Muscle layer of colon (tissue), 2 donors: ENCODE results near the gene ZNF195.
"Not testable (repeated sequence)": the region's sequence is repeated elsewhere in the genome, so short reads cannot be mapped to it uniquely, and the experiment has no call there.

Source experiments
- H3K27ac ChIP-seq: one replicate; pipeline ENCODE4 v1.7.0; 2013; ENCODE audit warnings: low read depth, mild to moderate bottlenecking, low read length, moderate library complexity
- H3K27me3 ChIP-seq, 2 donors: one replicate each; pipeline ENCODE4 v1.7.0; 2013; ENCODE audit warnings: low read length in 2 of 2, mild to moderate bottlenecking in 2 of 2; ENCODE audit not compliant: insufficient read depth in 2 of 2, control insufficient read depth in 1 of 2
- H3K36me3 ChIP-seq: one replicate; pipeline ENCODE4 v1.7.0; 2013; ENCODE audit warnings: mild to moderate bottlenecking, low read length; ENCODE audit not compliant: insufficient read depth
- H3K4me1 ChIP-seq: one replicate; pipeline ENCODE4 v1.7.0; 2013; ENCODE audit warnings: mild to moderate bottlenecking, low read length; ENCODE audit not compliant: insufficient read depth
- H3K4me3 ChIP-seq, 2 donors: one replicate each; pipeline ENCODE4 v1.7.0; 2013; ENCODE audit warnings: low read length in 2 of 2, low read depth in 1 of 2, mild to moderate bottlenecking in 1 of 2, moderate library complexity in 1 of 2
- H3K9ac ChIP-seq: one replicate; pipeline ENCODE4 v1.7.0; 2013; ENCODE audit warnings: low read length
- H3K9me3 ChIP-seq: one replicate; pipeline ENCODE4 v1.7.0; 2013; ENCODE audit warnings: mild to moderate bottlenecking, low read length
- donor health status: abdominal sarcoma.
- donor health status: Adenocarcinoma of cecum.

The ZNF195 gene

GRCh38 chr11:3415301-3415700, 36.4 kb upstream of the ZNF195 start:
- H3K9ac ChIP-seq, H3K9me3 ChIP-seq, H3K36me3 ChIP-seq, H3K4me3 ChIP-seq, H3K27me3 ChIP-seq, H3K4me1 ChIP-seq, H3K27ac ChIP-seq: not testable (repeated sequence)

DNA sequence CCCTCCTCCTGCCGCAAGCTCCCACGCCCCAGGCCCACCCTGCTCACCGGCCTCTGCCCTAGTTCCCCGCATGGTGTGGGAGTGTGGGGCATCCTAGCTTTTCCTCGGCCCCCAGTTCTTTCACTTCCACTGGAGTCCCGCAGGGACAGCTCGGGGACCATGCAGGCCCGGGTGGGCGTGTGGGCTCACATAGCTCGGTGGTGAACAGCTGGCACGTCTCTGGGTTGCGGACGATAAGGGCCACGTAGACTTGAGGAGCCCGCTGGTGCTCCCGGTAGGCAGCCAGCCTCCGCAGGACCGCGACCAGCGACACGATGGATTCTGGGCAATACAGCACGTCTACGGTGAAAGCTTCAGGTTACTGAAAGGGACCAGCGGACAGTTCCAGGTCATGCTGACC, 34.7 kb upstream of the ZNF195 start:
- not testable (repeated sequence) for H3K9ac ChIP-seq, H3K27me3 ChIP-seq, H3K4me1 ChIP-seq, H3K36me3 ChIP-seq, H3K27ac ChIP-seq, H3K9me3 ChIP-seq, H3K4me3 ChIP-seq

- H3K27me3 ChIP-seq = no peaks in the 10 kb centered on the region
- no peak overlapping the region for H3K4me3 ChIP-seq
- no peaks in the 10 kb centered on the region for H3K9me3 ChIP-seq
- no peak overlapping the region for H3K9ac ChIP-seq
- no peaks in the 10 kb centered on the region for H3K4me1 ChIP-seq
- no peak overlapping the region for H3K27ac ChIP-seq
- H3K36me3 ChIP-seq = no peaks in the 10 kb centered on the region
Observed at GRCh38 chr11:3412837-3413236, 33.9 kb upstream of the ZNF195 start.

DNA sequence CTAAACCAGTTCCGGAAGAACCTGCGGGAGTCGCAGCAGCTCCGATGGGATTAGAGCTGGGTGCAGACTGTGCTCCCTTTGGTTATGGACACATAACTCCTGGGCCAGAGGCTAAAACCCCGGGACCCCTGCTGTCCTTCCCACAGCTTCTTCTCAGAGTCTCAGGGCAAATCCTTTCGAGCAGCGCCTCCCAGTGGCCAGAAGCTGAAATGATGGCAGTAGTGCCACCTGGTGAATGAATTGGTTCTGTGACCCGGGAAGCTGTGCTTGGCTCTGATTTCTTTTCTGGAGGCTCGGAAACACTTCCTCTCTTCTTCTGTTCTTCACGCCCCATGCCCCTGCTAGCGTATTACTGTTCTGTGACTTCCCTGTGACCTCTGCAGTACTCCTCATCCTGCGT, 29.8 kb upstream of the ZNF195 start:
- H3K27me3 ChIP-seq, H3K9ac ChIP-seq, H3K4me1 ChIP-seq, H3K9me3 ChIP-seq, H3K36me3 ChIP-seq, H3K4me3 ChIP-seq, H3K27ac ChIP-seq: not testable (repeated sequence)

- H3K9ac ChIP-seq, H3K4me1 ChIP-seq, H3K36me3 ChIP-seq, H3K27ac ChIP-seq, H3K4me3 ChIP-seq, H3K27me3 ChIP-seq, H3K9me3 ChIP-seq: not testable (repeated sequence)
Observed at GRCh38 chr11:3408058-3408605, 29.2 kb upstream of the ZNF195 start.

- not testable (repeated sequence) for H3K9ac ChIP-seq, H3K4me1 ChIP-seq, H3K4me3 ChIP-seq, H3K27me3 ChIP-seq, H3K9me3 ChIP-seq, H3K36me3 ChIP-seq, H3K27ac ChIP-seq
Observed at GRCh38 chr11:3406937-3407336, 28.0 kb upstream of the ZNF195 start.

DNA sequence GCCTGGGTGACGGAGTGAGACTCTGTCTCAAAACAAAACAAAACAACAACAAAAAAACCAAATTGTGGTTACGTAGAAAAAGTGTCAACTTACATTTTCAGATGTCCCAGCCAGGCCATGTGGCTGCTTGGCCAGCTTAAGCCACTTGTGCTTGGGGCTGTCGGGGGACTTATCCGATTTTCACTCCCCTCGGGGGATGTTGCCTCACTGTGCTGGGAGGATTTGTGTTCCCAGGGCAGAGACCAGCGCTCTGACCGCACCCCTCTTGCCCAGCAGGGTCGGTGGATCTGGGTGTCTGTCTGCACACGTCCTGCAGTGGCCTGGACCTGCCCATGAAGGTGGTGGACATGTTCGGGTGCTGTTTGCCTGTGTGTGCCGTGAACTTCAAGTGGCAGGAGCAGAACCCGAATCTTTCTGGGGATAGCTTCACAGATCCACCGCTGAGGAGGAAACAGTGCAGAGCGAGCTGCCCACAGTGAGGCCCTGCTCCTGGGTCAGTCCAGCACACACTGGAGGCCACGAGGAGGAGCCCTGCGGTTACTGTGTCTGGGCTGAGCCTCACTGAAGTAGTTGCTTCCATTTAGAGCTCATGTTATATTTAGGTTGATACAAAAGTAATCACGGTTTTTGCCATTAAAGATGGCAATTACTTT, 27.4 kb upstream of the ZNF195 start:
- not testable (repeated sequence) for H3K36me3 ChIP-seq

DNA sequence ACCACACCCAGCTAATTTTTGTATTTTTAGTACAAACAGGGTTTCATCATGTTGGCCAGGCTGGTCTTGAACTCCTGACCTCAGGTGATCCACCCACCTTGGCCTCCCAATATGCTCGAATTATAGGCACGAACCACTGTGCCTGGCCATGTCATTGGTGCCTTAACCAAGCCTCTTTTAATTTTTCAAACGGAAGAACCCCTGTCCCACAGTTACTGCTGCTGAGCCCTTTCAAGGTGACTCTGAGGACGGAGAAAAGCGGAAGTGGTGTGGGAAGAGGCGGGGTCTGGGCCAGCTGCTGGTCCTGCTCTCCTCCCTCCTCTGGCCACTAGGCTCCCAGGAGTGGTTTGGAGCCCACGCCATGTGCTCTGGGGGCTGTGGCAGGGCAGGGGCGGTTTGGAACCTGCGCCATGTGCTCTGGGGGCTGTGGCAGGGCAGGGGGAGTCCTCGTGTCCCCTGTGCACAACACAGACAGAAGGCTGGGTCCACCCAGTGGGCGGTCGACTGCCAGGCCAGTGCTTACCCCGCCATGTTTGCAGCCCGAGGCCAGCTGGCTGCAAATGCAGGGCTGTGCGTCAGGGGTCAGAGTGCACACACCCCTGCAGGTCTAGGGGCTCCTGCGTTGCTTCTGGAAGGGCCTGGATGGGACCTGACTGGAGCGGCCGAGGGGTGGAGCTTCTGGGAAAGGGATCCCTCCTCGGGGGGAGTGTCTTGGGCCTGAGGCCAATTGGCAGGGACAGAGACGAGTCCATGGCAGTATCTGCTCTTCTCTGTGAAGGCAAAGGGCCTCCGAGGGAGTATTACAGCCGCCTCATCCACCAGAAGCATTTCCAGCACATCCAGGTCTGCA, 25.4 kb upstream of the ZNF195 start:
- not testable (repeated sequence) for H3K27me3 ChIP-seq, H3K9ac ChIP-seq, H3K4me3 ChIP-seq, H3K27ac ChIP-seq, H3K36me3 ChIP-seq, H3K4me1 ChIP-seq, H3K9me3 ChIP-seq

More for the DNA sequence above, 27.4 kb upstream of the ZNF195 start:
- H3K9me3 ChIP-seq, H3K4me1 ChIP-seq, H3K9ac ChIP-seq, H3K27me3 ChIP-seq, H3K27ac ChIP-seq, H3K4me3 ChIP-seq: not testable (repeated sequence)

DNA sequence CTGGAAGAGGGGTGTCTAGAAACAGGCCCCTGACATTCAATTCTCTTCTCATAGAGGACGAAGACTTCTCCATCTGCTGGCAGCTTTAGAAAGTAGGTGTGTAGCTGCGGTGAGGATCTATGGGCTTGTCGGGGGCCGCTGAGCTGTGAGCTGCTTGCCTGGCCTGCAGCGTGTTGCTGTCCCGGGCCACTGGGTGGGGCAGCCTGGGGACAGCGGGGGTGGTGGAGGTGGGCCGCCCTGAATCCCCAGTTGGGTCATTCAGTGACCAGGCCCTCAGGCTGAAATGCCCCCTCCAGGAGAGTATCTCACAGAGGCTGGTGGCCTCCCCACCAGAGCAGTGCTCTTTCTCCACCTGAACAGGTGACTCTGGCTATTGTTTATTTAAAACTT, 23.9 kb upstream of the ZNF195 start:
- not testable (repeated sequence) for H3K9ac ChIP-seq, H3K9me3 ChIP-seq, H3K27ac ChIP-seq, H3K4me1 ChIP-seq, H3K27me3 ChIP-seq, H3K4me3 ChIP-seq, H3K36me3 ChIP-seq

GRCh38 chr11:3402181-3402860, 23.4 kb upstream of the ZNF195 start:
- not testable (repeated sequence) for H3K9me3 ChIP-seq, H3K9ac ChIP-seq, H3K4me1 ChIP-seq, H3K27me3 ChIP-seq, H3K4me3 ChIP-seq, H3K36me3 ChIP-seq, H3K27ac ChIP-seq

GRCh38 chr11:3401052-3401451, 22.1 kb upstream of the ZNF195 start:
- H3K36me3 ChIP-seq, H3K27ac ChIP-seq, H3K4me1 ChIP-seq, H3K27me3 ChIP-seq, H3K4me3 ChIP-seq, H3K9ac ChIP-seq, H3K9me3 ChIP-seq: not testable (repeated sequence)
